Body of pancreas (tissue), 4 donors: ENCODE data around the gene CRK. TPM values are rescaled to one million over a fixed set of nuclear protein-coding genes. Genes with fewer than 3 reads are reported as not detected.
A peak's percentile ranks its signal among the peaks of the same experiment; 100 is the strongest.
"Not testable (repeated sequence)": the region's sequence is repeated elsewhere in the genome, so short reads cannot be mapped to it uniquely, and the experiment has no call there.

ENCODE experiments used
- ATAC-seq: fragments of 150-250 bp; one replicate; pipeline ENCODE4 v1.9.1; 2016
- DNase-seq, 4 donors: peaks; one replicate each; pipeline ENCODE4 v3.0.0-alpha.2; 2019
- H3K27ac ChIP-seq, 4 donors: fragments of 200-600 bp; sonication (generic); 1 replicate in 3 of 4; 2 replicates in 1 of 4; pipeline versions ENCODE4 v1.5.1 to v1.6.1; 2016 to 2019; ENCODE audit warnings: mild to moderate bottlenecking in 1 of 4, mixed read lengths in 1 of 4, moderate library complexity in 1 of 4
- H3K27me3 ChIP-seq, 2 donors: fragments of 200-600 bp; sonication (generic); one replicate each; pipeline ENCODE4 v1.6.0; 2016; ENCODE audit warnings: mild to moderate bottlenecking in 1 of 2
- H3K36me3 ChIP-seq, 2 donors: fragments of 200-600 bp; sonication (generic); replicated peaks in 1 of 2; 2 replicates each; pipeline ENCODE4 v1.5.1; 2016; ENCODE audit warnings: low read depth in 2 of 2; ENCODE audit not compliant: insufficient read depth in 1 of 2
- H3K4me1 ChIP-seq: fragments of 200-600 bp; sonication (generic); one replicate; pipeline ENCODE4 v1.6.0; 2016
- H3K4me3 ChIP-seq, 2 donors: fragments of 200-600 bp; sonication (generic); 1 replicate in 1 of 2; 2 replicates in 1 of 2; pipeline ENCODE4 v1.5.1; 2016 to 2019
- H3K9me3 ChIP-seq, 3 donors: fragments of 200-600 bp; sonication (generic); 1 replicate in 2 of 3; 2 replicates in 1 of 3; pipeline ENCODE4 v1.5.1; 2016
- POLR2A ChIP-seq, 3 donors: fragments of 450-650 bp; IDR thresholded peaks; one replicate each; pipeline ENCODE4 v1.6.1; 2016; ENCODE audit warnings: antibody characterized with exemption in 3 of 3, mild to moderate bottlenecking in 2 of 3
- whole genome bisulfite sequencing, 2 donors: methylation state at CpG; one replicate each; pipeline ENCODE4 v1.1.5; 2017; 5-methylcytosine and 5-hydroxymethylcytosine counted together
- intact Hi-C: fragments of 100-400 bp; cut with DNase I; formaldehyde crosslinking; loops from one replicate; pipeline ENCODE4 v1.15.1; 2023
- total RNA-seq, 2 donors: library from RNA; depleted of rRNA; stranded (reverse); fragments of >200 nt; gene quantifications; one replicate each; pipeline ENCODE4 v1.1.0, GENCODE V29; 2016
- TF ChIP-seq, protein P1 (sequence below), 7 experiments: fragments of 450-650 bp in 4 of 7; fragments of 200-600 bp in 3 of 7; sonication (generic) in 3 of 7; IDR thresholded peaks; one replicate each; pipeline ENCODE4 v1.5.1; 2016 to 2019; ENCODE audit warnings: antibody characterized with exemption in 7 of 7

The CRK gene
- total RNA-seq, 2 donors from 2014 or later, result 27.7 to 35.5 TPM

GRCh38 chr17:1460233-1460632, 4.2 kb upstream of the CRK start:
- DNase-seq (peak; percentile 93 to 98 (median 96)), ATAC-seq (peak; percentile 75)
- Histone ChIP-seq H3K27ac (peak overlapping the region; percentile 53 to 86 (median 70)), H3K36me3 (no peaks in the 10 kb centered on the region), H3K4me1 (peaks cover 45% of the 10 kb centered on the region), H3K9me3 (no peaks in the 10 kb centered on the region), H3K27me3 (no peaks in the 10 kb centered on the region), H3K4me3 (no peak overlapping the region)
- 5 to 8% methylated on average over 3 to 6 of the region's 6 CpGs for WGBS, 2 donors
- intact Hi-C loops, result no loop called here
- TF ChIP-seq POLR2A (IDR thresholded peaks at IDR 0.05), result peak in 2 of 3 donors; percentile 34 to 37
- TF ChIP-seq, protein P1, sequence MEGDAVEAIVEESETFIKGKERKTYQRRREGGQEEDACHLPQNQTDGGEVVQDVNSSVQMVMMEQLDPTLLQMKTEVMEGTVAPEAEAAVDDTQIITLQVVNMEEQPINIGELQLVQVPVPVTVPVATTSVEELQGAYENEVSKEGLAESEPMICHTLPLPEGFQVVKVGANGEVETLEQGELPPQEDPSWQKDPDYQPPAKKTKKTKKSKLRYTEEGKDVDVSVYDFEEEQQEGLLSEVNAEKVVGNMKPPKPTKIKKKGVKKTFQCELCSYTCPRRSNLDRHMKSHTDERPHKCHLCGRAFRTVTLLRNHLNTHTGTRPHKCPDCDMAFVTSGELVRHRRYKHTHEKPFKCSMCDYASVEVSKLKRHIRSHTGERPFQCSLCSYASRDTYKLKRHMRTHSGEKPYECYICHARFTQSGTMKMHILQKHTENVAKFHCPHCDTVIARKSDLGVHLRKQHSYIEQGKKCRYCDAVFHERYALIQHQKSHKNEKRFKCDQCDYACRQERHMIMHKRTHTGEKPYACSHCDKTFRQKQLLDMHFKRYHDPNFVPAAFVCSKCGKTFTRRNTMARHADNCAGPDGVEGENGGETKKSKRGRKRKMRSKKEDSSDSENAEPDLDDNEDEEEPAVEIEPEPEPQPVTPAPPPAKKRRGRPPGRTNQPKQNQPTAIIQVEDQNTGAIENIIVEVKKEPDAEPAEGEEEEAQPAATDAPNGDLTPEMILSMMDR (IDR thresholded peaks at IDR 0.05), result no peak

GRCh38 chr17:1455291-1455796, 688 bp downstream of the CRK start:
- Histone ChIP-seq H3K4me3 (peak overlapping the region; percentile 77 to 94), H3K27me3 (no peaks in the 10 kb centered on the region), H3K36me3 (no peaks in the 10 kb centered on the region), H3K9me3 (no peaks in the 10 kb centered on the region), H3K27ac (peak overlapping the region; percentile 95 to 97 (median 96)), H3K4me1 (peaks cover 53% of the 10 kb centered on the region)
- ATAC-seq (peak; percentile 44), DNase-seq (peak; percentile 67 to 79 (median 74))
- 0 to 1% methylated on average over 21 to 22 of the region's 31 CpGs for WGBS, 2 donors
- TF ChIP-seq, protein P1 (IDR thresholded peaks at IDR 0.05), result peak in 6 of 7 experiments; percentile 35 to 74 (median 58)
- TF ChIP-seq POLR2A (IDR thresholded peaks at IDR 0.05), result no peak
- intact Hi-C loops, result no loop called here

- H3K4me1 ChIP-seq, result peaks cover 45% of the 10 kb centered on the region
- peak overlapping the region in 2 of 4 donors; percentile 96 for H3K27ac ChIP-seq
- H3K4me3 ChIP-seq, result no peak overlapping the region
- no peaks in the 10 kb centered on the region for H3K36me3 ChIP-seq
- DNase-seq, result no peak
- H3K9me3 ChIP-seq, result no peaks in the 10 kb centered on the region
- 62 to 70% methylated on average over 9 of the region's 9 CpGs for WGBS, 2 donors
- intact Hi-C loops, result no loop called here
- TF ChIP-seq POLR2A (IDR thresholded peaks at IDR 0.05), result no peak
- TF ChIP-seq, protein P1 (IDR thresholded peaks at IDR 0.05), result no peak
- no peaks in the 10 kb centered on the region for H3K27me3 ChIP-seq
- no peak for ATAC-seq
These were observed 1.5 kb downstream of the CRK start for GRCh38 chr17:1454541-1454940.

GRCh38 chr17:1453694-1454093, 2.3 kb downstream of the CRK start:
- intact Hi-C loops, DNase-seq, ATAC-seq, H3K27ac ChIP-seq, H3K9me3 ChIP-seq, H3K4me3 ChIP-seq, H3K36me3 ChIP-seq, H3K27me3 ChIP-seq: not testable (repeated sequence)
- WGBS, 2 donors, result 86 to 92% methylated on average over 9 to 11 of the region's 11 CpGs
- H3K4me1 ChIP-seq, result peaks cover 45% of the 10 kb centered on the region

DNA sequence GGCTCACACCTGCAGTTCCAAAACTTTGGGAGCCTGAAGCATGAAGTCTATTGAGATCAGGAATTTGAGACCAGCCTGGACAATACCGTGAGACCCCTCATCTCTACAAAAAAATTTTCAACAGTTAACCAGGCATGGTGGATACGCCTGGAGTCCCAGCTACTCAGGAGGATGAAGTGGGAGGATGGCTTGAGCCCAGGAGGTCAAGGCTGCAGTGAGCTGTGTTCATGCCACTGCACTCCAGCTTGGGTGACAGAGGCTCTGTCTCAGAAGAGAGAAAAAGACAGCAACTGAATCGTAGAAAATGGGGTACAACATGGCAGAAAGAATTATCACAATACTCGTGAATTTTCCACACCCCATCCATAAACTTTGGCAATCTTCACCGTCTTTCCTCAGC, 3.2 kb downstream of the CRK start:
- WGBS, 2 donors, result 45 to 53% methylated on average over 5 of the region's 5 CpGs
- DNase-seq, result no peak
- Histone ChIP-seq H3K9me3 (no peaks in the 10 kb centered on the region), H3K4me3 (no peak overlapping the region), H3K27me3 (no peaks in the 10 kb centered on the region), H3K4me1 (peaks cover 46% of the 10 kb centered on the region), H3K36me3 (no peaks in the 10 kb centered on the region), H3K27ac (peak overlapping the region in 1 of 4 donors; percentile 5)
- intact Hi-C loops, result no loop called here
- ATAC-seq, result no peak
- TF ChIP-seq POLR2A (IDR thresholded peaks at IDR 0.05), result no peak
- TF ChIP-seq, protein P1 (IDR thresholded peaks at IDR 0.05), result no peak

- H3K27me3 ChIP-seq, H3K4me3 ChIP-seq, H3K9me3 ChIP-seq, H3K36me3 ChIP-seq, intact Hi-C loops, DNase-seq, ATAC-seq, H3K27ac ChIP-seq: not testable (repeated sequence)
- WGBS, 2 donors, result 94 to 96% methylated on average over 20 to 21 of the region's 21 CpGs
- H3K4me1 ChIP-seq, result peaks cover 38% of the 10 kb centered on the region
These were observed 5.8 kb downstream of the CRK start for GRCh38 chr17:1450261-1450660.
